ENCODE measurements around the gene TREM2. TPM values are rescaled to one million over a fixed set of nuclear protein-coding genes. Genes with fewer than 3 reads are reported as not detected.
A peak's percentile ranks its signal among the peaks of the same experiment; 100 is the strongest.

TREM2 gene
- total and polyA plus RNA-seq, 2 of the 8 experiments (the other 6 are each of a cell fraction or from before 2014, with no cell fraction given) = 0.20 TPM; not detected in 1

GRCh38 chr6:41208439-41209106, 45.7 kb upstream of the TREM2 start:
- Histone ChIP-seq H2AFZ (ENCODE audit: low read length) (no peak overlapping the region), H3K18ac (ENCODE audit: extremely low read depth, low read length) (no peak overlapping the region), H3K79me2 (ENCODE audit: control insufficient read depth in 1 of 2, insufficient read depth in 2 of 2, low read length in 2 of 2) (no peaks in the 10 kb centered on the region), H3K79me1 (ENCODE audit: low read depth, low read length) (no peaks in the 10 kb centered on the region), H3K27ac (ENCODE audit: low read depth, low read length) (no peak overlapping the region), H3K9ac (replicated peaks in 1 of 4; ENCODE audit: extremely low read depth in 1 of 4, low read depth in 3 of 4, low read length in 3 of 4) (no peak overlapping the region), H2BK120ac (replicated peaks; ENCODE audit: low read depth, low read length) (no peak overlapping the region), H3K9me3 (ENCODE audit: insufficient read depth in 2 of 2, low read depth in 1 of 2, low read length in 1 of 2) (no peaks in the 10 kb centered on the region), H2BK12ac (ENCODE audit: low read depth, low read length) (no peak overlapping the region), H2AK5ac (ENCODE audit: low read depth, low read length) (no peak overlapping the region), H3K36me3 (ENCODE audit: control insufficient read depth in 2 of 4, insufficient read depth in 4 of 4, low read length in 3 of 4) (no peaks in the 10 kb centered on the region; a peak in 1 of 8 replicates), H4K8ac (ENCODE audit: extremely low read depth, insufficient read depth, low read length) (no peak overlapping the region), H2BK20ac (ENCODE audit: low read length) (no peak overlapping the region), H2BK5ac (ENCODE audit: low read depth, low read length) (no peak overlapping the region), H4K20me1 (replicated peaks in 1 of 2; ENCODE audit: control insufficient read depth in 1 of 2, insufficient read depth in 2 of 2, low read length in 2 of 2) (no peaks in the 10 kb centered on the region), H3K27me3 (replicated peaks in 1 of 4; ENCODE audit: control insufficient read depth in 3 of 4, extremely low read depth in 1 of 4, insufficient read depth in 3 of 4, low read length in 3 of 4) (no peaks in the 10 kb centered on the region), H3K4me1 (replicated peaks in 1 of 4; ENCODE audit: control insufficient read depth in 3 of 4, insufficient read depth in 4 of 4, low read length in 3 of 4) (no peaks in the 10 kb centered on the region), H3K14ac (ENCODE audit: insufficient read length) (no peak overlapping the region), H3K4ac (replicated peaks; ENCODE audit: insufficient read length, low read depth, low read length) (no peak overlapping the region), H2BK15ac (ENCODE audit: low read length) (no peak overlapping the region), H4K91ac (replicated peaks; ENCODE audit: insufficient read length, low read length) (no peak overlapping the region), H3K4me3 (ENCODE audit: extremely low read depth in 1 of 4, insufficient read depth in 2 of 4, low read depth in 3 of 4, low read length in 4 of 4) (no peak overlapping the region), H3K56ac (replicated peaks; ENCODE audit: insufficient read length, low read depth, low read length) (no peak overlapping the region), H3K23ac (ENCODE audit: insufficient read length) (no peak overlapping the region), H4K5ac (ENCODE audit: insufficient read length, low read depth, low read length) (no peak overlapping the region), H3K23me2 (ENCODE audit: low read depth, low read length) (no peaks in the 10 kb centered on the region), H3K4me2 (ENCODE audit: insufficient read depth in 1 of 2, low read depth in 2 of 2, low read length in 2 of 2) (no peak overlapping the region)
- DNase-seq (ENCODE audit: low read depth in 1 of 2, low spot score in 2 of 2) (peak in 1 of 2 experiments; percentile 29), FAIRE-seq (no peak)
- ChIA-PET CTCF (ENCODE audit: partially characterized antibody) (interaction anchor here (1.3 to 2.0 kb wide), 2 partner anchors 8 to 16 kb away, joined by 3 to 7 read pairs; no protein-coding TSS in a partner anchor), POLR2A (ENCODE audit: partially characterized antibody) (no interaction called here)
- WGBS, 2 experiments (ENCODE audit: extremely low coverage in 1 of 2, insufficient coverage in 1 of 2, insufficient read length in 1 of 2, insufficient replicate concordance in 2 of 2, low coverage in 1 of 2, low lambda C conversion rate in 2 of 2, missing lambda C conversion rate in 1 of 2) = 87% methylated on average over 7 of the region's 7 CpGs; no CpG with 5 or more reads in 1 of the 2 experiments
- no peak for TF ChIP-seq NANOG (IDR thresholded peaks at IDR 0.05; ENCODE audit: insufficient read depth, low read depth, low read length, poor library complexity, severe bottlenecking)
- no peak for TF ChIP-seq POLR2A (IDR thresholded peaks at IDR 0.05; ENCODE audit: control extremely low read depth in 1 of 2, low read depth in 2 of 2, low read length in 2 of 2)
- TF ChIP-seq CHD1 (IDR thresholded peaks at IDR 0.05; ENCODE audit: low read depth, low read length) = no peak
